Measurements from ENCODE around the gene RFESD. TPM values are rescaled to one million over a fixed set of nuclear protein-coding genes. Genes with fewer than 3 reads are reported as not detected.

Gene RFESD
- 2.3 TPM for polyA plus RNA-seq (2013, experiment 1 of 2; ENCODE audit: insufficient read length)
- 2.9 TPM for polyA plus RNA-seq (2013, experiment 2 of 2; ENCODE audit: insufficient read length)

DNA sequence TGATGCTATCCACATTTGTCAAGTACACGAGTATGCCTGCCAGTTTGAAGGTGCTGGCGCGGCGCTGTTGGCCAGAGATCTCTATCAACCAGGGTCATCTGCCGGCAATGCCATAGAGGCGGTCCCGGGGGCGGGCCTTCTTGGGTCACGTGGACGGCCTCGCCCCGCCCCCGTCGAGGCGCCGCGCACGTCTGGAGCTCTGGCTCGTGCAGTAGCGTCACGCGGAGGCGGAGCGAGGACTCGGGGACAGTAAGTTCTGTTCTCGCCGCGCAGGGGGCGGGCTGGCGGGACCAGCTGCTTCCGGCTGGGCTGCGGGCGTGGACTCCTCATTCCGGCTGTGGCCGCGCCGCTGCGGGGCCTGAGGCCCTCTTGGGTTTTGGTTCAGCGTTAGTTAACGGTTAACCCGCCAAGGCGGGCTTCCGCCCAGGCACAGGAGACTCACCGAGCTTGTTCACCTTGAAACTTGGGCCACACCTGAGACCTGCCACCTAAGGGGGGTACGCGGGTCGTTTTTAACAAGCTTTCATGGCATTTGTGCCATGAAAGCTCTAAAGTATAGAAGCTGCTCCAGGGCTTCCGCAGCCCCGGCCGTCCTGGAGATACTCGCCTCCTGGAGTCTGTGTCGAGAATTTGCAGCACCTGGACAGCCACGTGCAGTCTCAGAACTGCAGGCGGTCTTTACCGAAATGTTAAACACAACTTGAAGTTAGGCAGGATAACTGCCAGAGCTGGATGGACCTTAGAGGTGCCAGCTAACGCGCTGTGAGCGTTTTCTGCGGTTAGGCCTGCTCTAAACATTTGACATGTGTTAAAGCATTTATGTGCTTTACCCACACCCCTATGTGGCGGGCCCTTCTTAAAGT lies at the start of gene RFESD:
Gene RFESD, plus strand, starts transcription at position 209 of the 863 bp plus-strand sequence. CDS start 5,495 bp downstream, outside the sequence.
- DNase-seq, result peak; percentile 97

DNA sequence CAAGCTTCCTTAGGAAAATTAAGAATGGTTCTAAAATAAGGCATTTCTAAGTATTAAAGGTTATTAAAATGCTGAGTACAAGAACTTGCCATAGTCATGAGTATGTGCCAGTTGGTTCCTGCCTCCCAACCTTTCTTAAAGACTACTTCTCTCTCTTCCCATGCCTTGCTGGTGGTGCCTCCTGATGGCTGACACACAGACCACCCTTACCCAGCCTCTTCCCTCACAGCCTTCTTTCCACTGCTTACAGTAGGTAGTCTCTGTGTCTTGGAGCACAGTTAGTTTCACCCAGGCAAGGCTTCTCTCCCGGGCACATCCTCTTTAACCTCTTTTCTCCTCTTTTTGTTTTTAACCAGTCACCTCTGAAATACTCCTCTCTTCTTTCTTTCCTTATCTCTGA lies 47.3 kb upstream of the RFESD start:
- no peak for DNase-seq

DNA sequence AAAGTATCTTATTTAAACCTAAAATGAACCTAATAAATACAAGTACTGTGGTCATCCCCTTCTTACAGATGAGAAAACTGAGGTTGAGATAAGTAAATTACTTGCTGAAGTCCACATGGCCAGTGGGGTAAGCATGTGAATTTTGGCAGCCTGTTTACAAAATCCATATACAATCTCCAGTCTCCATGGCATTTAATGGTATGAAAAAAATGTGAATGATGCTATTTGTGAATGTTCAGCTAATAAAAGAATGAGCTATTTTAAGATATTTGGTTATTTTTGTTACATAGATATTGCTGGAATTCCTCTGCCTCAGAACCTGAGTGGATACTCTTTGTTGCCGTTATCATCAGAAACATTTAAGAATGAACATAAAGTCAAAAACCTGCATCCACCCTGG lies 46.0 kb upstream of the RFESD start:
- DNase-seq, result peak; percentile 74

DNA sequence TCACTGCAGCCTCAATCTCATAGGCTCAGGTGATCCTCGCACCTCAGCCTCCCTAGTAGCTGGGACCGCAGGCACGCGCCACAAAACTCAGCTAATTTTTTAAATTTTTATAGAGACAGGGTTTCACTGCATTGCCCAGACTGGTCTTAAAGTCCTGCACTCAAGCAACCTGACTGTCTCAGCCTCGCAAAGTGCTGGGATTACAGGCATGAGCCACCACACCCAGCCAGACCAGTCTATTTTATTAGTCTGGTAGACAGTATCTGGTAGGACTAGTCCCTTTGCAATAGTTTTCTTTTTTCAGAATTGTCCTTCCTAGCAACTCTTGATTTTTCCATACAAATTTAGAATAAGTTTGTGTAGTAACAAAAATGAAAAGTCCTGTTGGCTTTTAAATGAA lies 40.8 kb upstream of the RFESD start:
- no peak for DNase-seq

DNA sequence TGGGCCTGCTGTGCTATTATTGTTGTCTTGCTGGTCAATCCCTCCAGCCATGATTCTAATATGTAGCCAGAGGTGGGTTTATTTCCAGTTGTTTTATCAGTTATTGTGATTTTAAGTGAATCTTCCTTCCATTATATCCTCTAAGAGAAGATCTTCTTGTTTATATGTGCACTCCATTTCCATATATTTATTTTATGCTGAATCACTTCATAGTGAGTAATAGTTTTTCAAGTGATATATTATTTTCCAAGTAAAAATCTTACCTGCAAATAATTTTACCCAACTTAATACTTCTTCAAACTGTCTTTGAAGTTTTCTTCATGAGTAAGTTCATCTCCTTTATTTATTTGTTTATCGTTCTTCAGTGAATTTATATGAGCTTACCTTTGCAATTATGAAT lies 40.2 kb upstream of the RFESD start:
- no peak for DNase-seq

DNA sequence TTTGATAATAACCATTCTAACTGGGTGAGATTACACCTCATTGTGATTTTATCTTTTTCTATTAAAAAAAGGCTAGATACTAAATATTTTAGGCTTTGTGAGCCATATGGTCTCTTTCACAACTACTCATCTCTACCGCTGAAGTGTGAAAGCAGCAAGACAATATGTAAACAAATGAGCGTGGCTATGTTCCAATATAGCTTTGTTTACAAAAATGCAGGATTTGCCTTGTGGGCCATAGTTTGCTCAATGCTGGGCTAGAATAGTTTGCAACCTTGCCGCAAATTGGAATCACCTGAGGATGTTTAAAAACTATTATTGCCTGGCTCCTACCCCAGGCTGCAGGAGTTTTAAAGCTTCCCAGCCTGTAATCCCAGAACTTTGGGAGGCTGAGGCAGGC lies 36.9 kb upstream of the RFESD start:
- no peak for DNase-seq

DNA sequence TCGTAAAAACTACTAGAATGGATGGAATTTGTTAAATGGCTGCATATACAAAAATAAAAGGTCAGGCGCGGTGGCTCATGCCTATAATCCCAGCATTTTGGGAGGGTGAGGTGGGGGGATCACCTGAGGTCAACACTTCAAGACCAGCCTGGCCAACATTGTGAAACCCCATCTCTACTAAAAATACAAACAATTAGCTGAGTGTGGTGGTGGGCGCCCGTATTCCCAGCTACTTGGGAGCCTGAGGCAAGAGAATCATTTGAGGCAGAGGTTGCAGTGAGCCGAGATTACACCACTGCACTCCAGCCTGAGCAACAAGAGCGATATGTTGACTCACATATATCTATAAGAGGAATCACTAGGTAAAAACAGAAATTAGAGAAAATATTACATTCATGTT lies 36.0 kb upstream of the RFESD start:
- DNase-seq, result no peak

DNA sequence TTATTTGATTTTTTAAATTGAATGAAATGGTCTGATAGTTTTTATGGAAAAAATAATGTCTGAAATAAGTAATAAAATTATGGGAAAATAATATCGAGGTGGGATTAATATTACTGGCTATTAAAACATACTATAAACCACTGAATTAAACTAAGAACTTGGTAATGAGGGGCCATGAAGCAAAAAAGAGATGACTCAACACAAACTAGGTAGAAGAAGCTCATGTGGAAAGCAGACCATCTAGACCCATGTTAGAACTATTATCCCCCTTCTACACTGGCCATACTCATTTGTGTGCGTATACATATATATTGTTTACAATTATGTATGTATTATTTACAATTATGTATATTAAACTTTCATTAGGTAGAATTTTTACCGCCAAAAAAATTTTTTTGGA lies 35.2 kb upstream of the RFESD start:
- no peak for DNase-seq

DNA sequence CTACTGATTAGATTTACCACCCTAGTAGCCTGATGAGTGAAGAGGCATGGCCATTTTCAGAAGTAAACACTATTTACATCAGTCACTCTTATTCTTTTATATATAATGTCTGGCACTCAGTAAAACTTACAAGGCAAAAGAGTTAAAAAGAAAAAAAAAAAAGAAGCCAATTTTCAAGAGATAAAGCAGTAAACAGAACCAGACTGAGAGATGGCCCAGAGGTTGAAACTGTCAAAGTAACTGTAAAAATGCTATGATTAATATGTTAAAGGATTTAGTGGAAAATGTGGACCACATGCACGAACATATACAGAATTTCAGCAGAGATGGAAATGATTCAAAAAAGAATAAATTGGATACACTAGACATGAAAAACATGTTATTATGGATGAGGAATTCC lies 33.1 kb upstream of the RFESD start:
- DNase-seq, result no peak

DNA sequence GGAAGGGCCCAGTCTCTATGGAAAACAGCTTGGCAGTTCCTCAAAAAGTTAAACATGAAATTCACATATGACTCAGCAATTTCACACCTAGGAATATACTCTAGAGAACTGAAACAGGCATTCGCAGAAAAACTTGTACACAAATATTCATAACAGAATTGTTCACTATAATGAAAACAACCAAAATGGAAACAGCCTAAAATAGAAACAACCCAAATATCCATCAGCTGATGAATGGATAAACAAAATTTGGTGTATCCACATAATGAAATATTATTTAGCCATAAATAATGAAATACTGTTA lies 31.5 kb upstream of the RFESD start:
- no peak for DNase-seq

DNA sequence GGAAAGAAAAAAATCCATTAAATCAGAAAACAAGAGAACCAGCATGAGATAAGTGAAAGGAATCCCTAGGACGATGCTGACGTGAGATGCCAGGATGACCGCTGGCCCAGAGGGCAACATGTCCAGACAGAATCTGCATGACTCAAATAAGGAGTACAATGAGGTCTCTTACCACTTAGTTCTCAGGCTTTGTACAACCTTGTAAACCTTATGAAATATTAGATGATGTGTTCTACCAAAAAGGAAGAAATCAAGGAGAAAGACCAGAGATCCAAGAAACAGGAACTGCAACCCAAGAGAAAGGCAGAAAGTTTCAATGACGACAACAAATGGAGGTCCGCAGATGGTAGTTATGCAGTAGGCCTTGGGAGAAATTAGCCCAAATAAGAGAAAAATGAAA lies 29.5 kb upstream of the RFESD start:
- no peak for DNase-seq

DNA sequence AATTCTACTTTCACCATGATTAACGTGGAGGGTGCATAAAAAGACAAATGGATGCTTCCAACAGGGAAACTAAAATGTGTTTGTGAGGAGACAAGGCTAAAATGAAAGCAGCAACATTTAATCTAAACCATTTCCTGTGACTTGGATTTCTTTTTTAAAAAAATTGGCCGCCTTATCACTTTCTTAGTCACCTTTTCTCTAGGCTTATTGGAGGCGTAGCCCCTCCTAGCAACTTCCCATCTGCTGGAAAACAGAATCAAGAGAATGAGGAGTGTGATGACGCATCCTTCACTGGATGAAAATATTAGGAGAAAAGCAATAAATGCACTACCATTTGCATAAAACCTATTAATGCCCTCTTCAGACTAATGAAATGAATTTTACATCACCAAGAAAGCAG lies 27.5 kb upstream of the RFESD start:
- DNase-seq, result no peak

DNA sequence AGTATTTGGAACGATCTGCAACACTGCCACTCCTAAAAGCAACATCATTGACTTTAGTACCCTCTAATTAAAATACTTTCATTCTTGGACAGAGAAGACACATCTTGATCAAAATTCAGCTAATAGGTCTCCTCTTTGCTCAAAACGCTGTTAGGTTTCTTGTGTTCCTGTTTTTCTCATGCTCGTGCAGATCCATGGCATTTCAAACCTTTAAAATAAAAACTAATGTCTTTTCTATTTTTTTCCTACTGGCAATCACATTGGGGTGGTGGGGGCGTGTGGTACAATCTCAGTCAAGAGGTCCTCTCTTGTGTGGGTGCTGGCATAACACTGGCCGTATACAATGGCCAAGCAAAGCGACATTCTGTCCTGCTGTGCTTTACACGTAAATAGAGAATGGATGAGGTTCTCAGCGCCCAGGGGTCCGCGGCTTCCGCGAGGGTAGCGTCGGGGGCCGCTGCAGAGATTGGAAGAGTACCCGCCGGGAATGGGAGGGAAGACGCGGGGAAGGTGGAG lies 27.0 kb upstream of the RFESD start:
- DNase-seq, result no peak

DNA sequence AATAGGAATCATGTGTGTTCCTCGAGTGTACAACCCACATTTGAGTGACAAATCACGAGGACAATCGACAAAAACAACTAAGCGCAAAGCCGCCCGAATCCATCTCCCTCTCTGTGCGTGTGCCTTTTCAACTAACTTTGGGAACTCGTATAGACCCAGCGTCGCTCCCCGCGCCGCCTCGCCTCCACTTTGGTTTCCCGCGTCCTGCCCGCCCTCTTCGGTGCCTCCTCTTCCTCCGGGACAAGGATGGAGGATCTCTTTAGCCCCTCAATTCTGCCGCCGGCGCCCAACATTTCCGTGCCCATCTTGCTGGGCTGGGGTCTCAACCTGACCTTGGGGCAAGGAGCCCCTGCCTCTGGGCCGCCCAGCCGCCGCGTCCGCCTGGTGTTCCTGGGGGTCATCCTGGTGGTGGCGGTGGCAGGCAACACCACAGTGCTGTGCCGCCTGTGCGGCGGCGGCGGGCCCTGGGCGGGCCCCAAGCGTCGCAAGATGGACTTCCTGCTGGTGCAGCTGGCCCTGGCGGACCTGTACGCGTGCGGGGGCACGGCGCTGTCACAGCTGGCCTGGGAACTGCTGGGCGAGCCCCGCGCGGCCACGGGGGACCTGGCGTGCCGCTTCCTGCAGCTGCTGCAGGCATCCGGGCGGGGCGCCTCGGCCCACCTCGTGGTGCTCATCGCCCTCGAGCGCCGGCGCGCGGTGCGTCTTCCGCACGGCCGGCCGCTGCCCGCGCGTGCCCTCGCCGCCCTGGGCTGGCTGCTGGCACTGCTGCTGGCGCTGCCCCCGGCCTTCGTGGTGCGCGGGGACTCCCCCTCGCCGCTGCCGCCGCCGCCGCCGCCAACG lies 26.3 kb upstream of the RFESD start, which contains the start of gene GPR150:
Gene GPR150, plus strand, starts transcription at position 58 of the 840 bp plus-strand sequence. Its CDS starts 189 bp downstream, at position 247.
- peak; percentile 35 for DNase-seq

DNA sequence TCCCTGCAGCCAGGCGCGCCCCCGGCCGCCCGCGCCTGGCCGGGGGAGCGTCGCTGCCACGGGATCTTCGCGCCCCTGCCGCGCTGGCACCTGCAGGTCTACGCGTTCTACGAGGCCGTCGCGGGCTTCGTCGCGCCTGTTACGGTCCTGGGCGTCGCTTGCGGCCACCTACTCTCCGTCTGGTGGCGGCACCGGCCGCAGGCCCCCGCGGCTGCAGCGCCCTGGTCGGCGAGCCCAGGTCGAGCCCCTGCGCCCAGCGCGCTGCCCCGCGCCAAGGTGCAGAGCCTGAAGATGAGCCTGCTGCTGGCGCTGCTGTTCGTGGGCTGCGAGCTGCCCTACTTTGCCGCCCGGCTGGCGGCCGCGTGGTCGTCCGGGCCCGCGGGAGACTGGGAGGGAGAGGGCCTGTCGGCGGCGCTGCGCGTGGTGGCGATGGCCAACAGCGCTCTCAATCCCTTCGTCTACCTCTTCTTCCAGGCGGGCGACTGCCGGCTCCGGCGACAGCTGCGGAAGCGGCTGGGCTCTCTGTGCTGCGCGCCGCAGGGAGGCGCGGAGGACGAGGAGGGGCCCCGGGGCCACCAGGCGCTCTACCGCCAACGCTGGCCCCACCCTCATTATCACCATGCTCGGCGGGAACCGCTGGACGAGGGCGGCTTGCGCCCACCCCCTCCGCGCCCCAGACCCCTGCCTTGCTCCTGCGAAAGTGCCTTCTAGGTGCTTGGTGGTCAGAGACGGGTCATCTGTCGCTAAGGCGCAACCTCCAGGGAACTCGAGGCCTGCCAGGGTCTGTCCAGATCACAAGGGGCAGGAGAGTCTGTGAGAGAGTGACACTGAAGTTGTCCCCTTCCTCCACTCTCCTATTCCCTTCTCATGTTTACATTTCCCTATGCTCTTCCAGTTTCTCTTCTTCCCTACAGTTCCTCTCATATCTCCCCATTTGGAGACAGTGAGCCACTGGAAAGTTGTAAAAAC lies 25.4 kb upstream of the RFESD start:
- DNase-seq, result peak; percentile 19

DNA sequence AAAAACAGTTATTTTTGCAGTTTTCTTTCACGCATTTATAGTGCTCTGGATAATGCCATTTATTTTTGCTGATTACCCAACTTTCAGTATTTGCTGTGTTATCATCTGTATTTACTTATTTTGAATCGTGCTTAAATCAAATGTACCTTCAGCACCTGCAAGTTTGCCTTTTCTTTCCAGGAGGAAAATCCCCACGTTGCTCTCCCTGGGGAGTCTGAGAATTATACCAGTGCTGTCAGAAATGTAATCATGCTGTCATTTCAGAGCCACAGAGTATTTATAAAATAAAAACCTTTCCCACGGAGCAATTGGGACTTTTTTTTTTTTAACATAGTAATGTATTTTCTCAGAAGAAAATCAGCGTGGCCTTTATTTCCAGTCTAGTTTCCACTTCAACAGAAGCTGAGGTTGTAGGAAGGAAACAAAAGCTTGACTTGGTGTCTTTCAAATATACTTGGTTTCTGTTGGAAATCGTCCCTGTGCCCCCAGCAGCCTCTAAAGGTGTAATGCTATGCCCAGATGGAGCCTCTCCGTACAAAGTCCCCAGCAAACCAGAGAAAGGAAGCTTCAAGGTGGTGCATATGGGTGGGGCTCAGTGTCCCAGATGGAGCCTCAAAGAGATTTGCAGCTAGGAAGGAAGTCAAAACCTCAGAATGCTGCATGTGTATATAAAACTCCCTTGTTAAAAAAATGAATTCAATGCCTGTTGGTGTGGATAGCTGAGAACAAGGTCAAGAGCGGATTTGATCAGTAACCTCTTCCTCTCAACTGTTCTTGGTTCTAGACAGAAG lies 24.5 kb upstream of the RFESD start:
- DNase-seq, result no peak

DNA sequence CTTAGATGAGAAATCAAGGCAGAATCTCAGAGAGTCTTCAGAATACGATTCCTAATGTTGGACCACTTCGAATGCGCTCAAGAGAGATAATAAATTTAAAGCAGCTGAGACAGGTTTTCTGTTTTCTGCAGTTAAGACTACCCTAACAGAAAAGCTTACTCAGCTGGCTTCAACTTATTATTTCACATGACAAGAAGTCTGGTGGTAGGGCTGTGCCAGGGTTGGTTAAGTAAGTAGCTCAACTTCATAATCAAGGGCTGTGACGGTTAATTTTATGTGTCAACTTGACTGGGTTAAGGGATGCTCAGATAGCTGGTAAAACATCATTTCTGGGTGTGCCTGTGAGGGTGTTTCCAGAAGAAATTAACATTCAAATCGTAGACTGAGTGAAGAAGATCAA lies 22.9 kb upstream of the RFESD start:
- DNase-seq, result no peak

DNA sequence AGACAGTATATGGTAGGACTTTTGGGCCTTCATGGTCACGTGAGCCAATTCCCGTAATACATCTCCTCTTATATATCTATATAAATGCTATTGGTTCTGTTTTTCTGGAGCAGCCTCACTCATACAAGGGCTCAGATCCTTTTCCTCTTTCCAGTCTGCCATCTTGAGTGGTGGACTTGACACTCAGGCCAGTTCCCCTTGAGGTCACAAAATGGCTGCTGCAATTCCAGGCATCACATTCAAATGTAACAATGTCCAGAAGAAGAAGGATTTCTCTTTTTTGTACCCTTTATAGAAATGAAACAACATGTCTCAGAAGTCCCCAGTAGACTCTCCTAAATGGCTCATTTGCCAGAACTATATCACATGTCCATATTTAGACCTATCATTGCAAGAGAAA lies 22.2 kb upstream of the RFESD start:
- no peak for DNase-seq

DNA sequence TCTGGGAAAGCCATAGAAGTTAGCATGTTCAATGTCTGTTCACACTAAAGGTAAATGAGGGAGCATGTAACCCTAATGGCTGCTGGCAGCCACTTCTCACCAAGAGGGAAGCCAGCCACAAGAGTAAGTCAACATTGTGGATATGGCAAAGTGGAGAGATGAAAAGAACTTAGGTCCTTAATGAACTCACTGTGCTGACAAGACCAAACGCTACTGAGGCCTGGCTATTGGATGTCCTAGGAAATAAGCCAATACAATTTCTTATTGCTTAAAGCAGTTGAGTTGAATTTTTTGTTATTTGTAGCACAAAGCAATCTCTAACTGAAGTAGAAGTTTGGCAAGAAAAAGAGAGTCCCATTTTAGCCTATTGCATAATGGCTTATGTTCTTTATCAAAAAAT lies 19.9 kb upstream of the RFESD start:
- DNase-seq, result no peak

DNA sequence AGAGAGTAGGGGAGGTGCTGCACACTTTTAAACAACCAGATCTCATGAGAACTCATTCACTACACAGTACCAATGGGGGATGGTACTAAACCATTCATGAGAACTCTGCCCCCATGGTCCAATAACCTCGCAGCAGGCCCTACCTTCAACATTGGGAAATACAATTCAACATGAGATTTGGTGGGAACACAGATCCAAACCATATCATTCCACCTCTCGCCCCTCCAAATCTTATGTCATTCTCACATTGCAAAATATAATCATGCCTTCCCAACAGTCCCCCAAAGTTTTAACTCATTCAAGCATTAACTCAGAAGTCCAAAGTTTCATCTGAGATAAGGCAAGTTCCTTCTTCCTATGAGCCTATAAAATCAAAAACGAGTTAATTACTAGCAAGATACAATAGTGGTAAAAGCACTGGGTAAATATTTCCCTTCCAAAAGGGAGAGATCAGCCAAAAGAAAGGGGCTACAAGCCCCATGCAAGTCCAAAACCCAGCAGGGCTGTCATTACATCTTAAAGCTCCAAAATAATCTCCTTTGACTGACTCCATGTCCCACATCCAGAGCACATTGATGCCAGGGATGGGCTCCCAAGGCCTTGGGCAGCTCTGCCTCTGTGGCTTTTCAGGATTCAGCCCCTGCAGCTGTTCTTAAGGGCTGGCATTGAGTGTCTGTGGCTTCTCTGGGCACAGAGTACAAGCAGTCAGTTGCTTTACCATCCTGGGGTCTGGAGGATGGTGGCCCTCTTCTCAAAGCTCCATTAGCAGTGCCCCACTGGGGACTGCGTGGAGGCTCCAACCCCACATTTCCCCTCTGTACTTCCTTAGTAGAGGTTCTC lies 18.4 kb upstream of the RFESD start:
- DNase-seq, result no peak
